ENCODE data around the gene BRPF1. TPM values are rescaled to one million over a fixed set of nuclear protein-coding genes. Genes with fewer than 3 reads are reported as not detected.
A peak's percentile ranks its signal among the peaks of the same experiment; 100 is the strongest.

The BRPF1 gene
- polyA plus RNA-seq, 1 donor from 2014 or later, result 14.9 TPM

GRCh38 chr3:9703736-9704346 is 27.7 kb upstream of the BRPF1 start, which contains the start of gene CPNE9:
CPNE9 (plus strand) TSS chr3:9703833; CDS start chr3:9703997, 164 bp downstream.
- Histone ChIP-seq H3K27me3 (ENCODE audit: insufficient read depth, low read depth, low read length) (peaks cover 34% of the 10 kb centered on the region), H2AFZ (ENCODE audit: low read depth, low read length) (no peak within 1 kb of the TSS), H3K9ac (ENCODE audit: low read length) (peak within 1 kb of the TSS; percentile 16)

GRCh38 chr3:9704347-9705322 is 26.9 kb upstream of the BRPF1 start:
- Histone ChIP-seq H3K4me2 (ENCODE audit: low read length) (no peak overlapping the region), H3K9me3 (ENCODE audit: low read length) (no peaks in the 10 kb centered on the region), H3K9me2 (ENCODE audit: insufficient read depth, low read length) (no peaks in the 10 kb centered on the region), H4K20me1 (ENCODE audit: insufficient read depth) (no peaks in the 10 kb centered on the region), H3K27me3 (ENCODE audit: insufficient read depth, low read depth, low read length) (peaks cover 34% of the 10 kb centered on the region), H3K9ac (ENCODE audit: low read length) (peak overlapping the region; percentile 16), H3K4me3 (ENCODE audit: low read length) (peak overlapping the region; percentile 60), H3F3A (ENCODE audit: insufficient read depth, low read length, poor library complexity, severe bottlenecking) (no peaks in the 10 kb centered on the region), H3K36me3 (ENCODE audit: insufficient read depth, low read length) (no peaks in the 10 kb centered on the region), H3K27ac (ENCODE audit: low read length) (no peak overlapping the region), H2AFZ (ENCODE audit: low read depth, low read length) (no peak overlapping the region), H3K79me2 (replicated peaks; ENCODE audit: insufficient read depth, low read length) (no peaks in the 10 kb centered on the region)
- no peak for TF ChIP-seq CTCF (IDR thresholded peaks at IDR 0.05; ENCODE audit: poor library complexity, severe bottlenecking)
- no peak for TF ChIP-seq MXI1 (conservative IDR thresholded peaks at IDR 0.05; ENCODE audit: poor library complexity, severe bottlenecking)
- no peak for TF ChIP-seq POLR2AphosphoS5 (IDR thresholded peaks at IDR 0.05)
- peak; percentile 49 for TF ChIP-seq EZH2 (IDR thresholded peaks at IDR 0.05; ENCODE audit: borderline replicate concordance, insufficient read depth, low read length, poor library complexity, severe bottlenecking)
- TF ChIP-seq SMC3 (conservative IDR thresholded peaks at IDR 0.05; ENCODE audit: poor library complexity), result no peak
- peak; percentile 54 for TF ChIP-seq REST (IDR thresholded peaks at IDR 0.05; ENCODE audit: borderline replicate concordance)
- TF ChIP-seq TAF1 (IDR thresholded peaks at IDR 0.05; ENCODE audit: low read depth), result no peak
- TF ChIP-seq RAD21 (conservative IDR thresholded peaks at IDR 0.05), result no peak
- TF ChIP-seq EP300 (conservative IDR thresholded peaks at IDR 0.05; ENCODE audit: poor library complexity, severe bottlenecking), result no peak

More at GRCh38 chr3:9703736-9704346, 27.7 kb upstream of the BRPF1 start, which contains the start of gene CPNE9:
- Histone ChIP-seq H3K79me2 (replicated peaks; ENCODE audit: insufficient read depth, low read length) (no peaks in the 10 kb centered on the region), H3K27ac (ENCODE audit: low read length) (no peak within 1 kb of the TSS), H4K20me1 (ENCODE audit: insufficient read depth) (no peaks in the 10 kb centered on the region), H3K36me3 (ENCODE audit: insufficient read depth, low read length) (no peaks in the 10 kb centered on the region), H3K9me3 (ENCODE audit: low read length) (no peaks in the 10 kb centered on the region), H3K4me2 (ENCODE audit: low read length) (no peak within 1 kb of the TSS), H3F3A (ENCODE audit: insufficient read depth, low read length, poor library complexity, severe bottlenecking) (no peaks in the 10 kb centered on the region), H3K4me3 (ENCODE audit: low read length) (peak within 1 kb of the TSS; percentile 60), H3K9me2 (ENCODE audit: insufficient read depth, low read length) (no peaks in the 10 kb centered on the region)
- TF ChIP-seq SMC3 (conservative IDR thresholded peaks at IDR 0.05; ENCODE audit: poor library complexity) (peak; percentile 12), POLR2AphosphoS5 (IDR thresholded peaks at IDR 0.05) (no peak)
